IMR-90 (cell line): ENCODE measurements around the gene PLXNA3.

Experiments
- FOS ChIP-seq: fragments of 150-350 bp; IDR thresholded peaks from 2 replicates; pipeline ENCODE4 v1.6.1; 2016; ENCODE audit warnings: low read depth, low read length
- MAZ ChIP-seq: IDR thresholded peaks from 2 replicates; pipeline ENCODE4 v1.6.1; 2012; ENCODE audit warnings: low read depth, mild to moderate bottlenecking, low read length, improper control_type of control experiment, moderate library complexity, borderline replicate concordance
- MXI1 ChIP-seq: IDR thresholded peaks from 2 replicates; pipeline ENCODE4 v1.6.1; 2012; ENCODE audit warnings: low read depth, mild to moderate bottlenecking, low read length, moderate library complexity, borderline replicate concordance
- POLR2A ChIP-seq: IDR thresholded peaks from 2 replicates; pipeline ENCODE4 v1.6.1; 2012; ENCODE audit warnings: mild to moderate bottlenecking, low read depth, low read length
- RAD21 ChIP-seq: IDR thresholded peaks from 2 replicates; pipeline ENCODE4 v1.6.1; 2012; ENCODE audit warnings: low read length, improper control_type of control experiment
- RCOR1 ChIP-seq: IDR thresholded peaks from 2 replicates; pipeline ENCODE4 v1.6.1; 2012; ENCODE audit warnings: mild to moderate bottlenecking, low read length, improper control_type of control experiment; ENCODE audit not compliant: insufficient replicate concordance
- RFX5 ChIP-seq: IDR thresholded peaks from 2 replicates; pipeline ENCODE4 v1.8.0; 2012; ENCODE audit warnings: low read depth, mild to moderate bottlenecking, low read length, moderate library complexity
- TF ChIP-seq, protein P1 (sequence below): conservative IDR thresholded peaks from 2 replicates; pipeline ENCODE4 v1.5.1; 2012; ENCODE audit warnings: mild to moderate bottlenecking, low read depth, low read length, improper control_type of control experiment
- TF ChIP-seq, protein P2 (sequence below): fragments of 150-350 bp; IDR thresholded peaks from 2 replicates; pipeline ENCODE4 v1.6.1; 2016; ENCODE audit warnings: low read depth, mild to moderate bottlenecking, low read length, moderate library complexity, borderline replicate concordance

DNA sequence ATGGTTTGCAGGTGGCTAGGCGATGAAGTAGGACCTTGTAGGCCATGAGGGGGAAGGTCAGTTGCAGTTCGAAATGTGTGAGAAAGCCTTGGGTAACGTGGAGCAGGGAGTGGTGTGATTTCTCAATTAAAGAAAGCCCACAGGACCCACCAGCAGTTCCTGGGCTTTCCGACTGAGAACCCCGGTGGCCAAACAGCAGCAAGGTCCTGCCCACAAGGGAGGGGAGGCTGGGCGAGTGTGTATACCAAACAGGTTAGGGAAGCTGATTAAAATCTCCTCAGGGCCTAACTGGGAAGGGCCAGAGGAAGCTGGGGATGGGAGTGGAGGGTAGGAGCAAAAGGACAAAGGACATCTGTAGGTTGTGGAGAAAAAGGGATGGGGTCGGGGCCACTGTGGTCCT, 27.2 kb upstream of the PLXNA3 start:
- TF ChIP-seq, protein P1, sequence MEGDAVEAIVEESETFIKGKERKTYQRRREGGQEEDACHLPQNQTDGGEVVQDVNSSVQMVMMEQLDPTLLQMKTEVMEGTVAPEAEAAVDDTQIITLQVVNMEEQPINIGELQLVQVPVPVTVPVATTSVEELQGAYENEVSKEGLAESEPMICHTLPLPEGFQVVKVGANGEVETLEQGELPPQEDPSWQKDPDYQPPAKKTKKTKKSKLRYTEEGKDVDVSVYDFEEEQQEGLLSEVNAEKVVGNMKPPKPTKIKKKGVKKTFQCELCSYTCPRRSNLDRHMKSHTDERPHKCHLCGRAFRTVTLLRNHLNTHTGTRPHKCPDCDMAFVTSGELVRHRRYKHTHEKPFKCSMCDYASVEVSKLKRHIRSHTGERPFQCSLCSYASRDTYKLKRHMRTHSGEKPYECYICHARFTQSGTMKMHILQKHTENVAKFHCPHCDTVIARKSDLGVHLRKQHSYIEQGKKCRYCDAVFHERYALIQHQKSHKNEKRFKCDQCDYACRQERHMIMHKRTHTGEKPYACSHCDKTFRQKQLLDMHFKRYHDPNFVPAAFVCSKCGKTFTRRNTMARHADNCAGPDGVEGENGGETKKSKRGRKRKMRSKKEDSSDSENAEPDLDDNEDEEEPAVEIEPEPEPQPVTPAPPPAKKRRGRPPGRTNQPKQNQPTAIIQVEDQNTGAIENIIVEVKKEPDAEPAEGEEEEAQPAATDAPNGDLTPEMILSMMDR, result no peak
- TF ChIP-seq POLR2A (no peak), RAD21 (no peak), MXI1 (no peak), RFX5 (no peak), FOS (no peak), MAZ (no peak), RCOR1 (no peak)
- TF ChIP-seq, protein P2, sequence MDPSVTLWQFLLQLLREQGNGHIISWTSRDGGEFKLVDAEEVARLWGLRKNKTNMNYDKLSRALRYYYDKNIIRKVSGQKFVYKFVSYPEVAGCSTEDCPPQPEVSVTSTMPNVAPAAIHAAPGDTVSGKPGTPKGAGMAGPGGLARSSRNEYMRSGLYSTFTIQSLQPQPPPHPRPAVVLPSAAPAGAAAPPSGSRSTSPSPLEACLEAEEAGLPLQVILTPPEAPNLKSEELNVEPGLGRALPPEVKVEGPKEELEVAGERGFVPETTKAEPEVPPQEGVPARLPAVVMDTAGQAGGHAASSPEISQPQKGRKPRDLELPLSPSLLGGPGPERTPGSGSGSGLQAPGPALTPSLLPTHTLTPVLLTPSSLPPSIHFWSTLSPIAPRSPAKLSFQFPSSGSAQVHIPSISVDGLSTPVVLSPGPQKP, result no peak
